Endodermal cell (in vitro differentiated cells): ENCODE measurements around the gene NFIL3. TPM values are rescaled to one million over a fixed set of nuclear protein-coding genes. Genes with fewer than 3 reads are reported as not detected.

Source experiments
- DNase-seq: peaks from one replicate; pipeline ENCODE4 v3.0.0-alpha.2; 2017
- H3K27ac ChIP-seq: 2 replicates; pipeline ENCODE4 v1.5.1; 2013; ENCODE audit warnings: mild to moderate bottlenecking, low read depth, low read length, moderate library complexity
- H3K27me3 ChIP-seq: 2 replicates; pipeline ENCODE4 v1.6.1; 2013; ENCODE audit warnings: mild to moderate bottlenecking, low read length, moderate library complexity; ENCODE audit not compliant: insufficient read depth, control insufficient read depth, poor library complexity, severe bottlenecking
- H3K36me3 ChIP-seq: 2 replicates; pipeline ENCODE4 v1.7.0; 2013; ENCODE audit warnings: mild to moderate bottlenecking, low read length, moderate library complexity; ENCODE audit not compliant: control insufficient read depth, insufficient read depth
- H3K4me1 ChIP-seq: one replicate; pipeline ENCODE4 v1.7.0; 2013; ENCODE audit warnings: low read length; ENCODE audit not compliant: control insufficient read depth, insufficient read depth
- H3K4me3 ChIP-seq: 2 replicates; pipeline ENCODE4 v1.5.1; 2013; ENCODE audit warnings: mild to moderate bottlenecking, low read length, moderate library complexity
- H3K9ac ChIP-seq: 2 replicates; pipeline ENCODE4 v1.6.1; 2013; ENCODE audit warnings: mild to moderate bottlenecking, low read length, moderate library complexity; ENCODE audit not compliant: poor library complexity, severe bottlenecking; ENCODE audit errors: extremely low read depth
- H3K9me3 ChIP-seq: 2 replicates; pipeline ENCODE4 v1.6.1; 2013; ENCODE audit warnings: mild to moderate bottlenecking, low read length, moderate library complexity; ENCODE audit not compliant: control insufficient read depth
- H3K27ac Mint-ChIP-seq: 2 replicates; pipeline ENCODE4 v1.8.0; 2020; ENCODE audit warnings: mixed read lengths
- H3K27me3 Mint-ChIP-seq: 2 replicates; pipeline ENCODE4 v1.8.0; 2021; ENCODE audit warnings: mild to moderate bottlenecking, mixed read lengths; ENCODE audit not compliant: insufficient read depth
- H3K36me3 Mint-ChIP-seq: 2 replicates; pipeline ENCODE4 v1.8.0; 2020; ENCODE audit warnings: low read depth, mixed read lengths
- H3K4me1 Mint-ChIP-seq: 2 replicates; pipeline ENCODE4 v1.8.0; 2020; ENCODE audit warnings: mixed read lengths
- H3K4me3 Mint-ChIP-seq: 2 replicates; pipeline ENCODE4 v1.8.0; 2020; ENCODE audit warnings: mild to moderate bottlenecking, moderate library complexity, mixed read lengths
- H3K9me3 Mint-ChIP-seq: 2 replicates; pipeline ENCODE4 v1.8.0; 2020; ENCODE audit warnings: mild to moderate bottlenecking, mixed read lengths
- CTCF ChIP-seq: fragments of 200-600 bp; sonication (generic); conservative IDR thresholded peaks from 2 replicates; pipeline ENCODE4 v1.5.0; 2021; ENCODE audit warnings: antibody characterized with exemption, mild to moderate bottlenecking
- whole genome bisulfite sequencing, 2 experiments: methylation state at CpG; one replicate each; pipeline versions ENCODE4 v1.1.5 to v1.1.7; 2013; ENCODE audit warnings: missing lambda C conversion rate in 2 of 2, mixed read lengths in 1 of 2; ENCODE audit not compliant: insufficient coverage in 1 of 2, insufficient read length in 1 of 2; 5-methylcytosine and 5-hydroxymethylcytosine counted together
- total RNA-seq, 2 donors: library from RNA; stranded (reverse); fragmentation: NEBNext Ultra II Directional in 1 of 2; extraction: Animal tissue kit (Norgen Biotek cat#: 25700) in 1 of 2; gene quantifications; 2 replicates in 1 of 2; 3 replicates in 1 of 2; pipeline ENCODE4 v1.2.1, GENCODE V29; 2021

NFIL3 gene
- total RNA-seq, 2 donors from 2014 or later: 13.5 to 17.4 TPM

GRCh38 chr9:91405343-91406077, 18.1 kb downstream of the NFIL3 start:
- peaks cover 28% of the 10 kb centered on the region for H3K36me3 Mint-ChIP-seq

DNA sequence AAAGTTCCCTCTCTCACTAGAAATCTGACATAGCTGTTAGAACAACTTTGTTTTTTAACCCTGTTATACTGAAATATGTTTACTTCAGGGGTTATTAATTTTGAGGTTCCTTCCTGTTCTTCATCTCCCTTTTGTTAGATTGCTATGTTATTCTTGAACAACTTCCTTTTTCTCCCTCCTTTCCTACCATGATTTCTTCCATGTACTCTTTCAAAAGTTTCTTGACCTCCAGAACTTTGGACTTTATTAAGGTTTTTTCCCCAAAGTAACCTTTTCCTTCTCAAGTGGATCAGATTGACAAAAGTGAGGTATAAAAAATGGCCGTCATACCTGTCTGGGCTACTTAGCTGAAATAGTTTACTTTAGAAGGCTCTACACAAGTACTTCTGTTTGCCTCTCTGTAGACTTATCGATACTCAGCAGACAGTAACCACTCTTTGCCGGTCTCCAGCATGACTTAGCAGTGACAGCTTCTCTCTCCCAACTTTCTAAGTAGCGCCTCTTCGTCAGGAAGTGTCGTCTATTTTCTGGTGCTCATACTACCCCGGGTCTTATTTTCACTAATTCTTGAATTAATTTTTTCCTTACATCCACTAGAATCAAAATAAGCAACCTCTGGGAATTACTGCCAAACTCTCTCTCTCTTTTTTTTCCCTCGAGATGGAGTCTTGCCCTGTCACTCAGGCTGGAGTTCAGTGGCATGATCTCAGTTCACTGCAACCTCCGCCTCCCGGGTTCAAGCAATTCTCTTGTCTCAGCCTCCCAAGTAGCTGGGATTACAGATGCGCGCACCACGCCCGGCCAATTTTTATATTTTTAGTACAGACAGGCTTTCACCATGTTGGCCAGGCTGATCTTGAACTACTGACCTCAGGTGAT, 19.7 kb downstream of the NFIL3 start:
- no peaks in the 10 kb centered on the region for H3K27me3 ChIP-seq
- Mint-ChIP-seq H3K36me3 (peaks cover 12% of the 10 kb centered on the region), H3K27ac (no peak overlapping the region), H3K4me3 (no peak overlapping the region), H3K9me3 (no peaks in the 10 kb centered on the region), H3K4me1 (no peaks in the 10 kb centered on the region), H3K27me3 (no peaks in the 10 kb centered on the region)
- no peaks in the 10 kb centered on the region for H3K4me1 ChIP-seq
- no peak for TF ChIP-seq CTCF
- H3K9me3 ChIP-seq: no peaks in the 10 kb centered on the region
- DNase-seq: no peak
- 91 to 93% methylated on average over 14 of the region's 14 CpGs for WGBS, 2 experiments
- peaks cover 3% of the 10 kb centered on the region for H3K36me3 ChIP-seq
- H3K4me3 ChIP-seq: no peak overlapping the region
- H3K9ac ChIP-seq: no peak overlapping the region
- no peak overlapping the region for H3K27ac ChIP-seq

More at GRCh38 chr9:91405343-91406077, 18.1 kb downstream of the NFIL3 start:
- H3K36me3 ChIP-seq: peaks cover 19% of the 10 kb centered on the region
- Mint-ChIP-seq H3K27me3 (no peaks in the 10 kb centered on the region), H3K9me3 (no peaks in the 10 kb centered on the region), H3K4me3 (no peak overlapping the region), H3K4me1 (no peaks in the 10 kb centered on the region), H3K27ac (no peak overlapping the region)
- no peak overlapping the region for H3K4me3 ChIP-seq
- H3K4me1 ChIP-seq: no peaks in the 10 kb centered on the region
- no peaks in the 10 kb centered on the region for H3K27me3 ChIP-seq
- WGBS, 2 experiments: 94 to 96% methylated on average over 15 to 25 of the region's 25 CpGs
- H3K9ac ChIP-seq: no peak overlapping the region
- DNase-seq: no peak
- no peak overlapping the region for H3K27ac ChIP-seq
- no peak for TF ChIP-seq CTCF
- no peaks in the 10 kb centered on the region for H3K9me3 ChIP-seq

GRCh38 chr9:91398926-91399325, 24.7 kb downstream of the NFIL3 start:
- no peaks in the 10 kb centered on the region for H3K4me1 ChIP-seq
- H3K4me3 ChIP-seq: no peak overlapping the region
- no peak overlapping the region for H3K9ac ChIP-seq
- Mint-ChIP-seq H3K27me3 (peaks cover 8% of the 10 kb centered on the region), H3K9me3 (no peaks in the 10 kb centered on the region), H3K36me3 (no peaks in the 10 kb centered on the region), H3K4me3 (no peak overlapping the region), H3K27ac (no peak overlapping the region), H3K4me1 (no peaks in the 10 kb centered on the region)
- H3K36me3 ChIP-seq: no peaks in the 10 kb centered on the region
- no peak overlapping the region for H3K27ac ChIP-seq
- TF ChIP-seq CTCF: no peak
- no peak for DNase-seq
- no peaks in the 10 kb centered on the region for H3K27me3 ChIP-seq
- 90 to 94% methylated on average over 3 of the region's 3 CpGs for WGBS, 2 experiments
- H3K9me3 ChIP-seq: no peaks in the 10 kb centered on the region
